ENCODE data around the gene GPHA2. TPM values are rescaled to one million over a fixed set of nuclear protein-coding genes. Genes with fewer than 3 reads are reported as not detected.

Gene GPHA2
- total RNA-seq, 1 experiment from 2014 or later: not detected

DNA sequence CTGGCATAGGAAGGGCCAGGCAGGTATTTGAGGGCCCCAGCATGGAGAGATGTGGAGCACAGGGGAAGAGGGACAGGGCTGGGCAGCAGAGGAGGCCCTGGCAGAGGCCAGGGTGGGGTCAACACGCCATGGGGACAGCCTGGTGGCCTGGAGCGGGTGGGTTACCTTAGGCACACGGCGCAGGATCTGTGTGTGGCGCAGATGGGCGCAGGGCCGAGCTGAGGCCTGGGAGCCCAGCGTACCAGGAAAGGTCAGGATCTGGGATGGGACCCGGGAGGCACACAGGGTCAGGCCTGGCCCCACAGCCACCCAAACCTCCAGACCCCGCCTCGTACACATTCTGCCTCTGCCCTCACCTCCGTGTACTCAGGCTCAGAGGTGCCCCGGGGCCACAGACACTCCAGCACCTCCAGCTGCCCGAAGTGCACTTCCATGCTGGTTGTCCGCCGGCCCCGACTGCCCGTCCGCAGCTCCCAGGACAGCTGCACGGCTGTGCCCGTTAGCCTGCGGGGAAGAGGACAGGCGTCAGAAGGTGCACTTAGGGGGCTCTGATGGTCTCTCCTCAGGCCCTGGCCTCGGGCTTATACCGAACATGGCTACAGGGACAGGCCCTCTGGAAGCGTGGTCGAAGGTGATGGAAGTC lies 25.1 kb downstream of the GPHA2 start:
- DNase-seq (ENCODE audit: low read depth): no peak

- DNase-seq (ENCODE audit: low read depth): no peak
These were observed 25.9 kb downstream of the GPHA2 start for GRCh38 chr11:64909653-64910343.

GRCh38 chr11:64908766-64909165 lies 26.9 kb downstream of the GPHA2 start:
- DNase-seq (ENCODE audit: low read depth): no peak

- DNase-seq (ENCODE audit: low read depth): no peak
These were observed 29.4 kb downstream of the GPHA2 start for GRCh38 chr11:64906314-64906635.

- no peak for DNase-seq (ENCODE audit: low read depth)
These were observed 30.0 kb downstream of the GPHA2 start for GRCh38 chr11:64905516-64906313.

DNA sequence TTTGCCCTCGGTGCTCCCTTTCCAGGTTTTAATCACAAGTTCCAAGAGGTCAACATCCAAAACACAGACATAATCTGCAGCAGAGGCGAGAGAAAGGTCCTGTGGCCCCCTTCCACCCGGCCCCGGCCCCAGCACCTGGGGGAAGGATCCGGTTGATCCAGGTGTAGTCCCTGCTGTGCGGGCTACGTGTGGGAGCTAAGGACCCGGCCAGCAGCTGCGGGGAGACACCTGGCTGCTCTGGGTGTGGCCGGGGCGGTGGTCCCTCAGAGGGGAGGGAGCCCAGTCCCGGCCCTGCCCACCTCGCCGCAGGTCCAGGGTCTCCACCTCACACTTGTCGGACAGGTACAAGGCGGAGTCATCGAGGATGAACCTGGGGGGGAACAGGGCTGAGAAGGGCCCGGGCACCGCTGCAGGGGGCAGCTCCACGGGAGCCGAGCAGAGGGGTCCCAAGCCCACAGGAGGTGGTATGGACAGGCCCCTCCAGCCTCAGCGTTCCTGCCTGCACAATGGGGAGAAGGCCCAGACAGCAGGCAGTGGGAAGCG lies 32.3 kb downstream of the GPHA2 start:
- no peak for DNase-seq (ENCODE audit: low read depth)

- DNase-seq (ENCODE audit: low read depth): no peak
These were observed 33.4 kb downstream of the GPHA2 start for GRCh38 chr11:64902102-64902900.

GRCh38 chr11:64900774-64901173 lies 34.9 kb downstream of the GPHA2 start:
- no peak for DNase-seq (ENCODE audit: low read depth)

- peak; percentile 42 for DNase-seq (ENCODE audit: low read depth)
These were observed 35.4 kb downstream of the GPHA2 start for GRCh38 chr11:64900263-64900678.

- no peak for DNase-seq (ENCODE audit: low read depth)
These were observed 37.2 kb downstream of the GPHA2 start for GRCh38 chr11:64898541-64898940.

DNA sequence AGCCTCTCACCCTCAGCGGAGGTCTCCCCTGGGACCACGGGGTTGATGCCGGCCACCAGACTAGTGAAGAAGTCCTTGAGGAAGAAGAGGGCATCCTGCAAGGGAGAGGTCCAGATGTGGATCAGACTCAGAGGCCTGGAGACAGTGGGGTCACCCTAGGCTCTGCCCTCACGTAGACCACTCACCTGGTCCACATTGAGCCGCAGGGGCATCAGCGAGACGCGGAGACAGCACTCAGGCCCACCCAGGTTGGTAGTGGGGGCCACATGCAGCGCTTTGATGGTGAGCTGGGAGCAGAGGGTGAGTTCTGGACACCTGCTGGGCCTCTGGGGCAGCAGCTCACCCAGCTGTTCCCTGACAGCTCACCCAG lies 37.6 kb downstream of the GPHA2 start:
- DNase-seq (ENCODE audit: low read depth): no peak

GRCh38 chr11:64897381-64898075 lies 38.2 kb downstream of the GPHA2 start:
- DNase-seq (ENCODE audit: low read depth): no peak

DNA sequence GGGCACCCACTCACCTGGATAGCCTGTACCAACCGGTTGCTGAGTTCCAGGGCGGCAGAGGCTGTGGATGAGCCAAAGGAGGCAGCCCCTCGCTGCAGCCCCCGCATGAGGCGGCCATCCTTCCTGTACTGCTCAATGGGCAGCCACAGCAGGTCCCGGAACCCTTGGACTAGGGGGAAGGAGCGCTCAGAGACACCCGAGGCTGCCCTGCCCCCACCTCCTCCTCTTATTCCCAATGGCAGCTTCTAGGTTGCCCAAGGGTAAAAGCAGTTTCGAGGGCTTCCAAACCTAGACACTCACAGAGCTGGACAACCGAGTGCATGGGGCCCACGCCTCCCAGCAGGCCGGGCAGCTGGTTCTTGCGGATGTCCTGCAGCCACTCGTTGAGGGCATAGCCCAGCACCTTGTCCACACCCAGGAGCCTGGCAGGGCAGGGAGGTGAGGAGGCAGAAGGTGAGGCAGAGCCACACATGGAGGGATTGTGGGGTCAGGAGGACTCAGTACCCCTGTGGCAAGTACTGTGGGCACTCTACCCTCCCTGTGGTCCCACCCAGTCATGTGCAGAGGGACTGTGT lies 39.2 kb downstream of the GPHA2 start:
- DNase-seq (ENCODE audit: low read depth): no peak

- no peak for DNase-seq (ENCODE audit: low read depth)
These were observed 40.8 kb downstream of the GPHA2 start for GRCh38 chr11:64894812-64895452.

DNA sequence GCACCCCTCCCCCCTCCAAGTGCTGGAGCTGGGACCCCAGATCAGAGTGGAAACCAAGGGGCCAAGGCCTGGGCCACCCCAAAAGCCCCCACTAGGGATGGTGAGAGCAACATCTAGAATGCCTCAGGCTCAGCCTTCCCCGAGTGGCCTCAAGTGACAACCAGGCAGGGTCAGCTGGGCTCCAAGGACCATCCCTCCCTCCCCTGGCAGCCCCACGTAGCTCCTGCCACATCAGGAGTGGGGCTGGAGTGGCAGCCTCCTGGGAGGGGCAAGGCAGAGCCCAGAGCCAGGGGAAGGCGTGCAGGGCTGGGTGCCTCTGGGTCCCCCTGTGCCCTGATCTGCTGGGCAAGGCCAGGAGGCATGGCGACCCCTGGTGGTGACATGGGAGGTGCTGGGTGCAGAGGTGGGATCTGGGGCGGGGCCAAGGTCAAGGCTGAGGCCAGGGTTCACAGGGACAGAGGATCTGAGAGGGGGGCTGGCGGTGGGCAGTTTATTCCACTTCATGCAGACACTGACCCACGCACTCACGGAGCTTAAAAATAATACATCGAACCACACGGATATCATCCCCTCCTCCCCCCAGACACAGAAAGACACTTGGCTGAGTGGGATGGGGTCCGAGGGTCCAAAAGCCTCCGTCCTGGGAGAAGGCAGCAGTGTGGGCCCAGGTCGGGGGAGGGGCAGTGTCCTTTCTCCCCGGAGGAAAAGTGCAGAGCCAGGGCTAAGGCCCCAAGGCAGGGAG lies 41.5 kb downstream of the GPHA2 start:
- DNase-seq (ENCODE audit: low read depth): peak; percentile 64

GRCh38 chr11:64893194-64894069 lies 42.3 kb downstream of the GPHA2 start:
- DNase-seq (ENCODE audit: low read depth): no peak

DNA sequence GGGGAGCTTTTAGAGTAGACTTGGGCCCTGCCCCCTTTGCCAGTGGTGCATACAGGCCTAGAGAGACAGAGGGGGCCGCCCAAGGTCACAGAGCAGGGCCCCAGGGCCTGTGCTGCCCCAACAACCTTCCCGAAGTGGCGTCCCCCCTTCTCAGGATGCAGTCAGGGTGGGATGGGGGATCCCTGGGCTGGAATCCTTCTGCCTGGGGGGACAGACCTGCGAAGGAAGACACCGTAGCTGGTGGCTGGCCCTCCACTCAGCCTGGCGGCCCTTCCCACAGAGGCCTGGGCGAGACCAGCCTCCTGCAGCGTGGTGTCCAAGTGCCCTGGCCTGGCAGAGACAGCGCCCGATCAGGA lies 42.9 kb downstream of the GPHA2 start:
- DNase-seq (ENCODE audit: low read depth): no peak

DNA sequence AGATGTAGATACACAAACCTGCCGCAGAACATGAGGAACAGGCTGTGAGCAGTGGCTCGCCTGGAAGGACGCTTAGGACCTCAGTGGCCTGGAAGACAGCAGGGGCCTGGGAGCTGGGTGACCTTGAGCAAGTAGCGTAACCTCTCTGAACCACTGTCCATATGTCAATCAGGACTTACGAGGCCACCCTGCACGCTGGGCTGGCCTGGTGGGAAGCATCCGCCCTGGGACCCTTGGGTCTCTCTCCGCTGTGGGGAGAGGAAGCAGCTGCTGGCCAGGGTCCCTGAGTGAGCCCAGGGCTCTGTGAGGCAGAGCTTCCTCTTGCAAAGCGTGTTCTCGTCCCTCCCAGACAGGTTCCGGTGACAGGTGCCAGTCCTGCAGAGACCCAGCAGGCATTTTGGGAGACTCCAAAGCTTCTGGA lies 43.3 kb downstream of the GPHA2 start:
- no peak for DNase-seq (ENCODE audit: low read depth)

DNA sequence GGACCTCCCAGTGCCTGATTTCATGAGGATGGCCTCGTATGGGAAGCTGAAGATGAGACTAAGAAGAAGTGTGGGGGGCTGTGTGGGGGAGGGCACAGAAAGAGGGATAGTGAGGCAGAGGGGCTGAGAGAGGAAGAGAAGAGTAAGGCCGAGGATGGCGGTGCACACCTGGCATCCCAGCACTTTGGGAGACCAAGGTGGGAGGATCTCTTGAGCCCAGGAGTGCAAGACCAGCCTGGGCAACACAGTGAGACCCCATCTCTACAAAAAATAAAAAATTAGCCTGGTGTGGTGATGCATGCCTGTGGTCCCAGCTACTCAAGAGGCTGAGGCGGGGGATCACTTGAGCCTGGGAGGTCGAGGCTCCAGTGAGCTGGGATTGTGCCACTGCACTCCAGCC lies 43.8 kb downstream of the GPHA2 start:
- no peak for DNase-seq (ENCODE audit: low read depth)

Measured in RPMI7951 (cell line).